CD4-positive, alpha-beta T cell (primary cell): ENCODE results near the gene TRMU. TPM values are rescaled to one million over a fixed set of nuclear protein-coding genes. Genes with fewer than 3 reads are reported as not detected.

Experiments used
- ATAC-seq: fragments of 200-7000 bp; cut with Tn5 transposase; one replicate; pipeline ENCODE4 v1.10.0; 2022; ENCODE audit warnings: mild to moderate bottlenecking; ENCODE audit not compliant: poor library complexity
- CTCF ChIA-PET: fragments of 350-600 bp; sonication (Branson Sonifier 250); formaldehyde crosslinking; loops from one replicate; lab custom pipeline; 2021; ENCODE audit warnings: antibody characterized with exemption, inconsistent platforms; lab: Charles Lee
- POLR2A ChIA-PET: fragments of 350-600 bp; sonication (Branson Sonifier 250); formaldehyde crosslinking; loops from one replicate; lab custom pipeline; 2021; ENCODE audit warnings: antibody characterized with exemption, inconsistent platforms; lab: Charles Lee
- DNase-seq, 14 experiments: peaks; one replicate each; pipeline ENCODE4 v3.0.0-alpha.2; 2013 to 2020; ENCODE audit warnings: mixed read lengths in 2 of 14
- H3K27ac ChIP-seq, 2 donors: one replicate each; pipeline versions ENCODE4 v1.5.1 to v1.7.0; 2013; ENCODE audit warnings: low read length in 2 of 2, low read depth in 1 of 2, mild to moderate bottlenecking in 1 of 2
- H3K27me3 ChIP-seq, 2 experiments: 1 replicate in 1 of 2; 2 replicates in 1 of 2; pipeline versions ENCODE4 v1.6.1 to v1.7.0; 2013; ENCODE audit warnings: low read length in 2 of 2, control low read depth in 1 of 2, mild to moderate bottlenecking in 1 of 2, moderate library complexity in 1 of 2; ENCODE audit not compliant: insufficient read depth in 2 of 2, control insufficient read depth in 1 of 2
- H3K36me3 ChIP-seq: one replicate; pipeline ENCODE4 v1.6.1; 2013; ENCODE audit warnings: low read length, control low read depth; ENCODE audit not compliant: insufficient read depth
- H3K4me1 ChIP-seq: one replicate; pipeline ENCODE4 v1.6.1; 2013; ENCODE audit warnings: low read length, control low read depth; ENCODE audit not compliant: insufficient read depth
- H3K4me3 ChIP-seq: one replicate; pipeline ENCODE4 v1.5.1; 2013; ENCODE audit warnings: mild to moderate bottlenecking, low read length, moderate library complexity
- H3K9me3 ChIP-seq, 2 experiments: 1 replicate in 1 of 2; 2 replicates in 1 of 2; pipeline versions ENCODE4 v1.6.1 to v1.7.0; 2013; ENCODE audit warnings: low read length in 2 of 2, mild to moderate bottlenecking in 2 of 2, control low read depth in 1 of 2, moderate library complexity in 1 of 2; ENCODE audit not compliant: control insufficient read depth in 1 of 2, insufficient read depth in 1 of 2
- H3K27ac Mint-ChIP-seq: one replicate; pipeline ENCODE4 v1.8.0; 2020; ENCODE audit warnings: mixed read lengths
- H3K27me3 Mint-ChIP-seq: one replicate; pipeline ENCODE4 v1.8.0; 2021; ENCODE audit warnings: mixed read lengths
- H3K36me3 Mint-ChIP-seq: one replicate; pipeline ENCODE4 v1.8.0; 2021; ENCODE audit warnings: low read depth, mixed read lengths
- H3K4me1 Mint-ChIP-seq: one replicate; pipeline ENCODE4 v1.8.0; 2021; ENCODE audit warnings: low read depth, mixed read lengths
- H3K4me3 Mint-ChIP-seq: one replicate; pipeline ENCODE4 v1.8.0; 2020; ENCODE audit warnings: mild to moderate bottlenecking, mixed read lengths
- H3K9me3 Mint-ChIP-seq: one replicate; pipeline ENCODE4 v1.8.0; 2020; ENCODE audit warnings: mixed read lengths
- CTCF ChIP-seq: fragments of 200-600 bp; IDR thresholded peaks from one replicate; pipeline ENCODE4 v1.8.0; 2022; ENCODE audit warnings: antibody characterized with exemption, mild to moderate bottlenecking
- intact Hi-C, 2 experiments: fragments of 100-400 bp; cut with DNase I in 1 of 2; cut with micrococcal nuclease in 1 of 2; formaldehyde crosslinking; loops; one replicate each; pipeline versions ENCODE4 v1.15.1 to v1.9.0; 2023 to 2025; cut with DNase I, micrococcal nuclease
- total RNA-seq, 174 experiments: library from RNA in 2 of 174; stranded (reverse) in 2 of 174; gene quantifications; one replicate each; pipeline ENCODE4 v1.2.3 and lab custom pipeline; 2021 to 2026

Gene TRMU
- total RNA-seq, 2 experiments from 2014 or later: 65.2 to 65.4 TPM

GRCh38 chr22:46338636-46339035, 3.1 kb downstream of the TRMU start:
- no peak for TF ChIP-seq CTCF
- Histone ChIP-seq H3K4me1 (peaks cover 20% of the 10 kb centered on the region), H3K27me3 (no peaks in the 10 kb centered on the region), H3K4me3 (no peak overlapping the region), H3K27ac (no peak overlapping the region), H3K9me3 (no peaks in the 10 kb centered on the region), H3K36me3 (peaks cover 55% of the 10 kb centered on the region)
- POLR2A ChIA-PET: no interaction called here
- Mint-ChIP-seq H3K36me3 (peaks cover 72% of the 10 kb centered on the region), H3K27me3 (no peaks in the 10 kb centered on the region), H3K4me1 (peaks cover 48% of the 10 kb centered on the region), H3K27ac (no peak overlapping the region), H3K9me3 (no peaks in the 10 kb centered on the region), H3K4me3 (peak overlapping the region; percentile 7)
- ATAC-seq (no peak), DNase-seq (no peak)
- intact Hi-C loops: no loop called here
- CTCF ChIA-PET: no interaction called here

- DNase-seq (no peak), ATAC-seq (no peak)
- POLR2A ChIA-PET: no interaction called here
- Mint-ChIP-seq H3K9me3 (no peaks in the 10 kb centered on the region), H3K27me3 (no peaks in the 10 kb centered on the region), H3K4me3 (no peak overlapping the region), H3K27ac (no peak overlapping the region), H3K4me1 (peaks cover 51% of the 10 kb centered on the region), H3K36me3 (peaks cover 85% of the 10 kb centered on the region)
- Histone ChIP-seq H3K27me3 (no peaks in the 10 kb centered on the region), H3K4me1 (peaks cover 12% of the 10 kb centered on the region), H3K4me3 (no peak overlapping the region), H3K36me3 (peaks cover 67% of the 10 kb centered on the region), H3K27ac (no peak overlapping the region), H3K9me3 (no peaks in the 10 kb centered on the region)
- intact Hi-C loops: no loop called here
- no peak for TF ChIP-seq CTCF
- CTCF ChIA-PET: no interaction called here
These were observed 4.4 kb downstream of the TRMU start for GRCh38 chr22:46339956-46340355.

GRCh38 chr22:46340676-46341075, 5.2 kb downstream of the TRMU start:
- no peak for TF ChIP-seq CTCF
- no peaks in the 10 kb centered on the region for H3K27me3 Mint-ChIP-seq
- H3K4me3 Mint-ChIP-seq: no peak overlapping the region
- Histone ChIP-seq H3K4me3 (no peak overlapping the region), H3K9me3 (no peaks in the 10 kb centered on the region), H3K27ac (no peak overlapping the region), H3K27me3 (no peaks in the 10 kb centered on the region), H3K4me1 (peaks cover 10% of the 10 kb centered on the region), H3K36me3 (peaks cover 73% of the 10 kb centered on the region)
- H3K27ac Mint-ChIP-seq: no peak overlapping the region
- intact Hi-C loops: no loop called here
- peaks cover 91% of the 10 kb centered on the region for H3K36me3 Mint-ChIP-seq
- CTCF ChIA-PET: no interaction called here
- POLR2A ChIA-PET: no interaction called here
- H3K4me1 Mint-ChIP-seq: peaks cover 47% of the 10 kb centered on the region
- DNase-seq: no peak
- H3K9me3 Mint-ChIP-seq: no peaks in the 10 kb centered on the region
- ATAC-seq: no peak
